SKM-1 treated with dmso at 0.1 percent for 144 hours (cell line): ENCODE results near the gene OTOG.

Experiments used
- DNase-seq: peaks from one replicate; lab custom pipeline; 2025; ENCODE audit not compliant: unreplicated experiment; lab: John Stamatoyannopoulos, UW

OTOG gene

DNA sequence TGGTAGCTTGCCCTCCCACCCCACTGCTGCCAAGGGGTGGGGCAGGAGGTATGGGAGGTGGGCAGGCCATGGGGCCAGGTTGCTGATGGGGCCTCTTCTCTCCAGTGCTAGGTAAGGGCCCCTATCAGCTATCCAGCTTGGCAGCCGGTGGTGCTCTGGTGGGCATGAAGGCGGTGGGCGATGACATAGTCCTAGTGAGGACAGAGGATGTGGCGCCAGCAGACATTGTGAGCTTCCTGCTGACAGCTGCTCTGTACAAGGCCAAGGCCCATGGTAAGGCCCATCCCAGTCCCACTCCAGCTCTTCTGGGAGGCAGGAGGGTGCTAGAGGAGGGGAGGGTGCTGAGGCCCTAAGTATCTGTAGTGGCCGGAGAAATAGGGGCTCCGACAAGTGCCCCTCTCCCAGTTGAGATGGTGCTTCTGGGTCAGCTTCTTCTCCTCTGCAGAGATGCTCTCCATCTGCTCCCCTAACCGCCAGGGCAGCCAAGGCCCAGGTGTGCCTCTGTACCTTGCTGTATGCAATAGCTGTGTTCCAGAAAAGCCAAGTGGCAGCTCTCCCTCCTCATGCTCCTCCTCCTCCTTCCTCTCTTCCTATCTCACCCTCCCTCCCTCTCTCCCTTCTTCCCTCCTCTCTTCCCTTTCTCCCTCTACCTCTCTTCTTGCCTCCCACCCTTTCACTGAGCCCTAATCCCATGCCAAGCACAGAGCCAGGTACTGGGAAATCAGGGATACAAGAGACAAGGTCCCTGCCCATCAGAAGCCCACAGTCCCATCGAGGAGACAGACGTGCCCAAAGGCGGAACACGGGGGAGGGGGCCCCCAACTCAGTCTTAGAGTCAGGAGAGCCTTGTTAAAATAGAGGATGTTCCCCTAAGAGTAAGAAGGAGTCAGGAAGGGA, 55.3 kb downstream of the OTOG start:
- DNase-seq: no peak

DNA sequence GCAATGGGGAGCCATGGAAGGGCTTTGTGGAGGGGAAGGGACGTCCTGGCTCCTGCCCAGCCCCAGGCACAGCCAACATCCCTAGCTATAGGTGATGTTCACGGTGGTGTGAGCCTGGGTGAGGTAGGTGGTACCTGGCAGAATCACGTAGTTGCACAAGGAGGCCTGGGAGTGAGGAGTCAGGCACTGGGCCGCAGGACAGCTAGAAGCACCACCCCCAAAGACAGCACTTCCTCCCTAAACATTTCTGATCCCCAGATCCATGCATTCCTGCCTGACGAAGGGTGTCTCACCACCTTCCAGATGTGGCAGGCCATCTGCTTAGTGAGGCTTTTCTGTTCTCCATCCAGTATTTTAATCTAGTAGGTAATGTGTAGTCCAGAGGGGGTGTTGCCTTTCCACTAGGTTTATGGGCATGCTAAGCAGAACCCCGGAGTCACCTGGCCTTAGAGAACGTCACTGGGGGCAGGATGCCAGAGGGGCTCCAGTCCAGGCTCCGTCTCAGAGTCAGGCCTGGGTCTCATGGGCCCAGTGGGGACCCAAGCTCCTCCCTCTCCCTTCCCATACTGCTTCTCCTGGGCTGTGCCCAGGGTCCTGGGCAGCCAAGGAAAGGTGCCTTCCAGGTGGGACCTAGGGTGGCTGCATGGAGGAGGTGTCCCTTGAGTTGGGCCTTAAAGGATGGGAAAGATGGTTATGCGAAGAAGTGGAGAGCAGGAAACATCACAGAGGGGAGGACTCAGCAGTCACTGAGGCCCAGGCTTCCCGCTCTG, 56.2 kb downstream of the OTOG start:
- no peak for DNase-seq

DNA sequence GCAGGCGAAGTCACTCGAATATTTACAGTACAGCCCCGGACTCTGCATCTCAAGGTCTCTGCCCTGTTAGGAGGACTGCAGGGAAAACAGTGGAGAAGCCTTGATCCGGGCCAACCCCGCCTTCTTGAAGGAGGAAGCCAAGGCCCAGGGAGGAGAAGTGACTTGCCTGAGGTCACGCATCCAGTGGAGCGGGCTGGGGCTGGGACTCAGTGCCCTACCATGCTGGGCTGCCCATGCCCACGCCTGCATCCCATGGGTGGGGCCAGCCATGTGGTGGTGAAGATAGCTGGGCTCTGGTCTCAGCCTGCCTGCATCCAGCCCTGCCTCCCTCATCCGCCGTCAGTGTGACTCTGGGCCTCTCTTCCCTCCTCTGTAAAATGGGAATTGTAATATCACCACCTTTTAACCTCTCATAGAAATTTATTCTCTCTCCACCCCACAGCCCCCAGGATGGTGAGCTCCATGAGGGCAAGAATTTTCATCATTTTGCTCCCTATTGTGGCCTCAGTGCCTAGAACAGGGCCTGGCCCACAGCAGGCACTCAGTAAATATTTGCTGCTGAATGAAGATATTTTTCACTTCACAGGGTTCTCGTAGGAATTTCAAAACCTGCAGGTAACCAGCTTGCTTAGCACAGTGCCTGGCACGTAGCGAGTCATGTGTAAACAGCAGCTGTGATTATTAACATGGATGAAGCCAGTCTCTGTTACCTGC, 57.3 kb downstream of the OTOG start:
- DNase-seq: no peak

DNA sequence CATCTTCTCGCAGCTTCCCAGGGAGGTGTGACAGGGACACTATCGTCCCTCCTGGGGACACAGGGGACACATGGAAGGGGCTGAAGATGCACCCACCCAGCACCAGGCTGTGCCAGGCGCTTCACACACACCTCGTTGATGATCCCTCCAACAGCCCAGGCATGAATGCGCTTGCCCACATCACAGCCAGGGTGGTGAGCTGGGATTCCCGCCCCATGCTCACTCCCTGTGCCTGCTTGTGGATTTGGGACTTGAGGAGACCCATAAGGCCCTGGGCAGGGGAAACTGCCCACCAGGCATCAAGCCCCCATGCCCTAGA, 57.8 kb downstream of the OTOG start:
- DNase-seq: no peak

DNA sequence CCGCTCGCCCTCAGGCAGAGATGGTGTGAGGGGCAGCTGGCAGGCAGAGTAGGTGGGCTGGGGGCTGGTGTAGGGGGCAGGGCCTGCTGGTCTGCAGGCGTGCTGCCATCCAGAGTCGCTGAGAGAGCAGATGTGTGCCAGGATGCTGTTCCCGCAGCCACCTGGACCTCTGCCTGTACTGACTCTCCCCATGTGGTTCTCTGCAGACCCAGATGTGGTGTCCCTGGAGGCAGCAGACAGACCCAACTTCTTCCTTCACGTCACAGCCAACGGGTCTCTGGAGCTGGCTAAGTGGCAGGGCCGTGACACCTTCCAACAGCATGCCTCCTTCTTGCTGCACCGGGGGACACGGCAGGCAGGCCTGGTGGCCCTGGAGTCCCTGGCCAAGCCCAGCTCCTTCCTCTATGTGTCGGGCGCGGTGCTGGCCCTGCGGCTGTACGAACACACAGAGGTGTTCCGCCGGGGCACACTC, 58.6 kb downstream of the OTOG start:
- DNase-seq: no peak

DNA sequence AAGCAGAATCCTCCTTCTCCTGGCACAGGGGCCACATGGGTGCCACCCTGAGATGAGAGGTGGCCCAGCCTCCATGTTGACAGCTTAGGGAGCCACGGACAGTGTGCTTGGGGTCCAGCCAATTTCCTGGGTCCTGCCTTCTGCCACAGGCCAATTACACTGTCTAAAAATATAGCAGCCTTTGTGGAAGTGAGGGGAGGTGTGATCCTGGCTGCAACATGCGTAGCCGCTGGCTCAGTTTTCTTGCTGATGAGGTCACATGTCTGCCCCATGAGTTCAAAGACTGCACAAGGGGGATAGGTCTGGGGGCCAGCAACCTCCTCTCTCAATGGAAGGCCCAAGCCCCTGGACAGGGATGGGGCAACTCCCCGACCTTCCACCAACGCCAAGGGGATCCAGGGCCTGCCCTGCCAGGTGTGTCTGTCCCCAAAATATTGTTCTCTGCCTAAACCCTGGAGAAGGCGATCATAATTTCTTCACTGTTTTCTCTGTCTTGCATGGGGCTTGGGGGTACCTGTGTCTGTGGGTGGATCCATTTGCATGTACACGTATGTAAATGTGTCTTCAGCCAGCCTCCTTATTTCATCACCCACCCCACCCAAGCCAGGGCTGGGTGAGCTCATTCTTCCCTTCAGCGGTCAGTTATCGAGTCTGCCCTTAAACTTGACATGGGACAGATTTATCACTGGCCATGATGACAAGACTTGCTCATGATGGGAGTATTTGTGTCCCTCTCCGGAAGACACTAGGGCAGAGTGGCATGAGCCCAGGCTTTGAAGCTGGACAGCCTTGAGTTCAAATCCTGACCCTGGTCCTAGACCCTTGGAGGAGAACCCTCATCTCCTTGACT, 59.4 kb downstream of the OTOG start:
- no peak for DNase-seq

DNA sequence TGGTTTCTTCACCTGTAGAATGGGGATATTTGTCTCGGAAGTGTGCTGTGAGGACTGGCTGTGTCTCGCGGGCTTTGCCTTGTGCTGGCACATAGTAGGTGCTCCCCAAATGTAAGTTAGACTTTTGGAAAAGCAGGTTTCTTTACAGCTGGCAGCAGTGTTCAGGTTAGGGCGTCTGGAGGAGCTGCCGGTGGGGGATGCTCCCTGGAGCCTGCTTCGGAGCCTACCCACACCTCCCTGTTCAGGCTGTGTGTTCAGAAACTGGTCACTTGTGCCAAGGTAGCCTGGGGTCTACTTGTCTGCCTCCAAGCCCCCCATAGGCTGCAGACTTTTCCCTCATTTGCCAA, 60.0 kb downstream of the OTOG start:
- DNase-seq: no peak

DNA sequence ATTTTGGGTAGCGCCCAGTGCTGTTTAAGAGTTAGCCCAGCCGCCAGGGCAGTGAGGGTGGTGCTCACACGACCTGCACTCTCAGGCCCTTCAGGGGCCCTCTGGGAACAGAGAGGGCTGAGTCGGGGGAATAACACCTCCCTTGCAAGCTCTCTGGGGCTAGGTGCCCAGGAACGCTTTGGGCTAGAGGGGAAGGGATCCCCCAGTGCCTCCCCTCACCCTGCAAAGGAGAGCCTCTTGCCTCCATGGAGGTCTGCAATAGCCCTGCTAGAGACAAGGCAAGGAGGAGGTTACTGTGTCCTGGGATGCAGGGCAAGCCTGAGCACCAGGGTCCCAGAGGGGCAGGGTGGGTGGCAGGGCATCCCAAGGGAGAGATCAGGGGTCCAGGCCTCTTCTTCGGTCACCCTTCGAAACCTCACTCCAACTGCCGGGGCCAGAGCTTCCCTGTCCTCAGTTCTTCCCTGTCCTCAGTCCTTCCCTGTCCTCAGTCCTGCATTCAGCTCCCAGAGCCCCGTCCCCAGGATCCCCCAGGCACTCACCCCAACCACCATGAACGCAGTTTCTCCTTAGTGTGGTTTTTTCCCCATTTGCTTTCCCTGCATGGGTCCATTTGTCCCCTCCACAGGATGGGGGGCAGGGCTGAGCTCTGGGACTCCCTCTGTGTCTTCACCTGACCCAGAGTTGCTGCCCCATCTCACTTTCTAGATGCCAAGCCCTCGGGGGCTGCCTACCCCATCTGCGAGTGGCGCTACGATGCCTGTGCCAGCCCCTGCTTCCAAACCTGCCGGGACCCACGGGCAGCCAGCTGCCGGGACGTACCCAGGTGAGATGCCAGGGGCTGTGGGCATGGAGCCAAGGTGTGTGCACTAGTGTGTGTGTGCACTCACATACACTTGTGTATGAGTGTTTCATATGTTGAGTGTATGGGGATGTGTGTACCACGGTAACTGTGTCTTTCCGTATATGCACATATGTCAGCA, 60.8 kb downstream of the OTOG start:
- DNase-seq: no peak

DNA sequence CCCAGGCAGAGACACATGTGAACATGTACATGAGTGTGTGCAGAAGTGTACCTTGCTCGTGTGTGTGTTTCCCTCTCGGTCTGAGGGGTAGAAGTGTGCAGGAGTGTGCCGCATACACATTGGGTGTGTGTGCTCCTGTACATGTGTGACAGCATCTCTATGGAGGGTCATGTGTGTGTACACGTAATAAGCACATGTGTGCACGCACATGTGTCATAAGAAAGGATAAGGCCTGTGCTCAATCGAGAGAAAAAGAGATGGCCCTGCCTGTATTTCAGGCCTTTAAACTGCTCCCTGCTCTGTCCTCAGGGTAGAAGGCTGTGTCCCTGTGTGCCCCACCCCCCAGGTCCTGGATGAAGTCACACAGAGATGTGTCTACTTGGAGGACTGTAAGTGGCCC, 61.8 kb downstream of the OTOG start:
- no peak for DNase-seq

DNA sequence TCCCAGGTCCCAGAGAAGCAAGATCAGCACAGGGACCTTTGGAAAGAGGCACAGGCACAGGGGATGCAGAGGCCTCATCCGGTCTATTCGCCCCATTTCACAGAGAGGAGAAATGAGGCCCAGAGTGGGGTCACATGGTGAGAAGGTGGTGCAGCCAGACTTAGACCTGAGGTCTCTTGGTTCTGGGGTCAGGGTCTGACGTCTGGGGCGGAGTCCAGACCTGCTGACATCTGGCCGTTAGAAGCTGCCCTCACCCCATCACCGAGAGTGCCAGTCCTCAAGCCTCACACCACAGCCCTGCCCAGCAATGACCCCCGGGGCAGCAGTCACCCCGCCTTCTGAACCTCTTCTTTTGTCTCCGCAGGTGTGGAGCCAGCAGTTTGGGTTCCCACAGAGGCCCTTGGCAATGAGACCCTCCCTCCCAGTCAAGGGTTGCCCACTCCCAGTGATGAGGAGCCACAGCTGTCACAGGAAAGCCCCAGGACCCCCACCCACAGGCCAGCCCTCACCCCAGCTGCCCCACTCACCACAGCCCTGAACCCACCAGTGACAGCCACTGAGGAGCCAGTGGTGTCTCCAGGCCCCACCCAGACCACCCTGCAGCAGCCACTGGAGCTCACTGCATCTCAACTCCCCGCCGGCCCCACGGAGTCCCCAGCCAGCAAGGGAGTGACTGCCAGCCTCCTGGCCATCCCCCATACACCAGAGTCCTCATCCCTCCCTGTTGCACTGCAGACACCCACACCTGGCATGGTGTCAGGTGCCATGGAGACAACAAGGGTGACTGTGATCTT, 62.4 kb downstream of the OTOG start:
- DNase-seq: no peak

DNA sequence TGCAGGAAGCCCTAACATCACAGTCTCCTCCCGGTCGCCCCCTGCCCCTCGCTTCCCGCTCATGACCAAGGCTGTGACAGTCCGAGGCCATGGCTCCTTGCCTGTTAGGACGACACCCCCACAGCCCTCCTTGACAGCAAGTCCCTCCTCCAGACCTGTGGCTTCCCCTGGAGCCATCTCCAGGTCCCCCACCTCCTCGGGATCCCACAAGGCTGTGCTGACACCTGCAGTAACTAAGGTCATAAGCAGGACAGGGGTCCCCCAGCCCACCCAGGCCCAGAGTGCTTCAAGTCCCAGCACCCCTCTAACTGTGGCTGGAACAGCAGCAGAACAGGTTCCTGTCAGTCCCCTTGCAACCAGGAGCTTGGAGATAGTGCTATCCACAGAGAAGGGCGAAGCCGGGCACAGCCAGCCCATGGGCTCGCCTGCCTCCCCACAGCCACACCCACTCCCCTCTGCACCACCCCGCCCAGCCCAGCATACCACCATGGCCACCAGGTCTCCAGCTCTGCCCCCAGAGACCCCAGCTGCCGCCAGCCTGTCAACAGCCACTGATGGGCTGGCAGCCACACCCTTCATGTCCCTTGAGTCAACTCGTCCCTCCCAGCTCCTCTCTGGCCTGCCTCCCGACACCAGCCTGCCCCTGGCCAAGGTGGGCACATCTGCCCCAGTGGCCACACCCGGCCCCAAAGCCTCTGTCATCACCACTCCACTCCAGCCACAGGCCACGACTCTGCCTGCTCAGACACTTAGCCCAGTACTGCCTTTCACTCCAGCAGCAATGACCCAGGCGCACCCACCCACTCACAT, 63.2 kb downstream of the OTOG start:
- no peak for DNase-seq

DNA sequence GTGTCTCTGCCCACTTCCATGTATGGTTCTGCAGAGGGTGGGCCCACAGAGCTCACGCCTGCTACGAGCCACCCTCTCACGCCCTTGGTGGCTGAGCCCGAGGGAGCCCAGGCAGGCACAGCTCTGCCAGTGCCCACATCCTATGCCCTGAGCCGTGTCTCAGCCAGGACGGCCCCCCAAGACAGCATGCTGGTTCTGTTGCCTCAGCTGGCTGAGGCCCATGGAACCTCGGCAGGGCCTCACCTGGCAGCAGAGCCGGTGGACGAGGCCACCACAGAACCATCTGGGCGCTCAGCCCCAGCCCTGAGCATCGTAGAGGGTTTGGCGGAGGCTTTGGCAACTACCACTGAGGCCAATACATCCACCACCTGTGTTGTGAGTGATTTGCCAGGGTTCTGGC, 64.0 kb downstream of the OTOG start:
- no peak for DNase-seq

DNA sequence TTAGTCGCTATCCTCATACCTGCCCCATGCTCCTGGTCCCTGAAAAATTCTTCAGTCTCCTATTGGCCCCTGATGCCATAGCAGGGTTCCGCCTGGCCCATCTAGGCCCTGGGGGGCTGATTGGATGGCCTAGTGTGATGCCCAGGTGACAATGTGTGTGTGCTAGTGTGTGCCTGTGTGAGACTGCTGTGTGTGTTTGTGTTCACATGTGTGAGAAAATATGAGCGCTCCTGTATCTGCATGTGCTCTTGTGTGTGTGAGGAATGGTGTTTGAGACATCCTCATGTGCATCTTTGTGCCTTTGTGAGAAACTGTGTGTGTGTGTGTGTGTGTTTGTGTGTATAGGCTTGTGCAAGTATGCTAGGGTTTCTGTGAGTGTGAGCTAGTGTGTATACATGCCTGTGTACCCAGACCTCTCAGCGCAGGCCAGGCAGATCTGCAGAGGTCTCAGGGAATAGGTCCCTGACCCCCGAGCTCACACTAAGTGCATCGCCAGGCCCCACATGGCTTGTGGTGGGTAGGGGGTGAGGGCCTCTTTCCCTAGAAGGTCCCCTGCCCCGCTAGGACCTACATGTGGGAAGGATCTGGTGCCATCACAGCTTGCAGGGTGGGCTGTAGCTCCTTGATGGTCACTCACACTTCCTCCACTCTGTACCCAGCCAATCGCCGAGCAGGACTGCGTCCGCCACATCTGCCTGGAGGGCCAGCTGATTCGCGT, 64.6 kb downstream of the OTOG start:
- DNase-seq: no peak

DNA sequence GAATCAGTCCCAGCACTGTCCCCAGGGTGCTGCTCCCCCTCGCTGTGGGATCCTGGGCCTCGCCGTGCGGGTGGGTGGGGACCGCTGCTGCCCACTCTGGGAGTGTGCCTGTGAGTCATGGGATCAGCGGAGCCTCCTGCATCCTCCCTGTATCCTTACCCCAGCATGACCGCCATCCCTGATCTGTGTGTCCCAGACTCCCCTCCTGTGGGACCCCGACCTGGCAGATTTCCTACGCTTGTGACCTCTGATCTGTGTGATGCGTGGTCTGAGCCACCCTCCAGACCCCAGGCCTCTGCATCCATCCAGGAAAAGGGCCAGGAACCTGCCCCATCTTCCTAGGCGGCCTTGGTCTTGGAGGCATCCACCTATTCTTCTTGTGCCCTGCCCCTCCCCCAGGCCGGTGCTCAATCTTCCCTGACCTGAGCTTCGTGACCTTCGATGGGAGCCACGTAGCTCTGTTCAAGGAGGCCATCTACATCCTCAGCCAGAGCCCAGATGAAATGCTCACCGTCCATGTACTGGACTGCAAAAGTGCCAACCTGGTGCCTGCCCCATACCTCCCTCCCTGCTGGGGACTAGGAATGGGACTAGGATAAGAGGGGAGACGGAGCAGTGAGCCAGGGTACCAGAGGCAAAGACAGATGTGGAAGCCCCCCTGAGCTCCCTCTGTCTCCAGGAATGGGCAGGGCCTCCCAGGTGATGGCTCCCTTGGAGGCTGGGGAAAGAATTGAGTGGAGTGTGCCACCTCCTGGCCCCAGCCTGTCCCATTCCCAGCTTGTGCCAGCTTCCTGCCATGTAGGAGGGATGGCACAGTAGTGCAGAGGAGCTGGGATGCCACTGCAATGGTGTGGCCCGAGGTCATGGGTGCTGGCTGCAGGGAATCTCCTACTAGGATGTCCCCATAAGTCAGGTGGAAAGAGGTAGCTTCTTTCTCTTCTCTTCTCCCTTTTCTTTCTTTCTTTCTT, 65.4 kb downstream of the OTOG start:
- no peak for DNase-seq

DNA sequence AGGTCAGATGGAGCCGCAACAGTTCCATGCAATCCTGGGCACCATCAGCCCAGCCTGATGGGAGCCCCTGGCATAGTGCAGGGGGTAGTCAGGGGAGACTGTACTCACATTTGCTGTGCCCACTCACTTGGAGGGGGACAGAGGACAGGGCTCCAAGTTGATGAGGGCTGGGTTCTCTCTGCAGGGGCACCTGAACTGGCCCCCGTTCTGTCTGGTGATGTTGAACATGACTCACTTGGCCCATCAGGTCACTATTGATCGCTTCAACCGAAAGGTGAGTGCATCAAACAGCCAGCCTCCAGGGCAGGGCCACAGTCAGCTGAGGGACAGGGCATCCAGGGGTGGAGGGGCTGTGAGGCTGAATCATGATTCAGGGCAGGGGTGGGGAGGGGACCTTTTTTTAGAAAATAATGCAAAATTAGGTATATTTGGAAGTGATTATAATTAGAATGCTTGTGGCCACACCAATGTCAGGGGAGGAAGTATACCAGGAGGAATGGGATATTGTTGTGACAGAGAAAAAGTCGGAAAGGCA, 66.4 kb downstream of the OTOG start:
- no peak for DNase-seq

DNA sequence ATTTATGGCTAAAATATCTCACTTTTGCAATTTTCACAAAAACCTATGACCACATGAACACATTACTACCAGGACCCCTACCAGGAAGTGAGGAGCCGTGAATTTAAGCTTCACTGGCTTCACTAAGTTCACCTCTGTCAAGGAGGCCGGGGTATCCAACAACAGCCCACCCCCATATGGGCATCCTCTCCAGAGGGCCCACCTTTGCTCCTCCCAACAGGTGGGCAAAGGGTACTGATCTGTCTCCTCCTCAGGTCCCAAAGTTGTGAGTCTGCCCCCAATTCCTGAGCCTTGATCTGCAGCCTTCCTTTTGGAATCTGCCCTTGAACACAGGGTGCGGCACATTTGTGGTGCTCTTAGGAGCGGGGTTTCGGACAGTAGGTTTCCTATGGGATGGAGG, 66.9 kb downstream of the OTOG start:
- no peak for DNase-seq
